H1 (cell line): ENCODE measurements around the gene GP9. TPM values are rescaled to one million over a fixed set of nuclear protein-coding genes. Genes with fewer than 3 reads are reported as not detected.

Experiments used
- CHD7 ChIP-seq: fragments of 300-600 bp; sonication (generic); IDR thresholded peaks from 2 replicates; pipeline ENCODE4 v1.7.1; 2012; ENCODE audit warnings: low read length, moderate library complexity, mild to moderate bottlenecking, inconsistent platforms; ENCODE audit not compliant: insufficient replicate concordance
- EZH2 ChIP-seq: fragments of 200-600 bp; sonication (generic); IDR thresholded peaks from 2 replicates; pipeline ENCODE4 v1.7.1; 2012; ENCODE audit warnings: low read depth, mild to moderate bottlenecking, moderate library complexity, low read length, inconsistent platforms; ENCODE audit not compliant: severe bottlenecking
- FOSL1 ChIP-seq: IDR thresholded peaks from 2 replicates; pipeline ENCODE4 v1.6.1; 2011; ENCODE audit warnings: mild to moderate bottlenecking, low read depth, low read length, moderate library complexity; ENCODE audit not compliant: insufficient read depth
- HDAC2 ChIP-seq, 2 experiments: fragments of 300-600 bp in 1 of 2; sonication (generic) in 1 of 2; IDR thresholded peaks; 2 replicates each; pipeline ENCODE4 v1.6.1; 2011 to 2012; ENCODE audit warnings: low read depth in 2 of 2, low read length in 2 of 2, mild to moderate bottlenecking in 2 of 2, moderate library complexity in 2 of 2, borderline replicate concordance in 1 of 2, inconsistent platforms in 1 of 2
- POLR2A ChIP-seq, 2 experiments: IDR thresholded peaks; 1 replicate in 1 of 2; 2 replicates in 1 of 2; pipeline ENCODE4 v1.6.1; 2011; ENCODE audit warnings: low read depth in 2 of 2, low read length in 2 of 2, mild to moderate bottlenecking in 2 of 2; ENCODE audit errors: control extremely low read depth in 1 of 2
- SRF ChIP-seq: IDR thresholded peaks from 2 replicates; pipeline ENCODE4 v1.6.1; 2011; ENCODE audit warnings: mild to moderate bottlenecking, low read depth, low read length, moderate library complexity
- polyA plus RNA-seq, 7 experiments: library from polyadenylated mRNA; depleted of rRNA in 3 of 7; stranded (reverse) in 5 of 7; unstranded in 2 of 7; fragments of >200 nt in 5 of 7; fragments of 200-250 nt in 2 of 7; gene quantifications; 1 replicate in 5 of 7; 2 replicates in 1 of 7; 4 replicates in 1 of 7; pipeline versions ENCODE4 v1.2.1 to v1.2.3, GENCODE V29; 2011 to 2013; ENCODE audit warnings: missing spikeins in 2 of 7, mixed read lengths in 2 of 7
- total RNA-seq: library from RNA; stranded (reverse); fragmentation: NEBNext Ultra II Directional; extraction: Animal tissue kit (Norgen Biotek cat#: 25700); gene quantifications from 2 replicates; pipeline ENCODE4 v1.2.1, GENCODE V29; 2021

Gene GP9
- total and polyA plus RNA-seq, 2 of the 8 experiments (the other 6 are each of a cell fraction or from before 2014, with no cell fraction given): not detected

- TF ChIP-seq FOSL1: no peak
- TF ChIP-seq EZH2: no peak
- no peak for TF ChIP-seq SRF
- TF ChIP-seq HDAC2 (IDR thresholded peaks at IDR 0.05; ENCODE audit: borderline replicate concordance in 1 of 2, low read depth in 2 of 2, low read length in 2 of 2): no peak
- TF ChIP-seq POLR2A (IDR thresholded peaks at IDR 0.05; ENCODE audit: control extremely low read depth in 1 of 2, low read depth in 2 of 2, low read length in 2 of 2): no peak
- no peak for TF ChIP-seq CHD7
These were observed 8.7 kb upstream of the GP9 start (continued) for GRCh38 chr3:129051871-129052340.
